Muscle of back (tissue), 11 donors: ENCODE results near the gene YBX2. TPM values are rescaled to one million over a fixed set of nuclear protein-coding genes. Genes with fewer than 3 reads are reported as not detected.

Source experiments
- DNase-seq, 3 donors: peaks; one replicate each; pipeline versions ENCODE4 v3.0.0 to v3.0.0-alpha.2; 2013
- polyA plus RNA-seq, 10 donors: library from polyadenylated mRNA; unstranded; fragments of 120-200 nt; gene quantifications; one replicate each; pipeline ENCODE4 v1.2.1, GENCODE V29; 2013; ENCODE audit not compliant: insufficient read length in 10 of 10

Gene YBX2
- polyA plus RNA-seq, 10 donors, result 1.2 to 4.2 (median 1.9) TPM

DNA sequence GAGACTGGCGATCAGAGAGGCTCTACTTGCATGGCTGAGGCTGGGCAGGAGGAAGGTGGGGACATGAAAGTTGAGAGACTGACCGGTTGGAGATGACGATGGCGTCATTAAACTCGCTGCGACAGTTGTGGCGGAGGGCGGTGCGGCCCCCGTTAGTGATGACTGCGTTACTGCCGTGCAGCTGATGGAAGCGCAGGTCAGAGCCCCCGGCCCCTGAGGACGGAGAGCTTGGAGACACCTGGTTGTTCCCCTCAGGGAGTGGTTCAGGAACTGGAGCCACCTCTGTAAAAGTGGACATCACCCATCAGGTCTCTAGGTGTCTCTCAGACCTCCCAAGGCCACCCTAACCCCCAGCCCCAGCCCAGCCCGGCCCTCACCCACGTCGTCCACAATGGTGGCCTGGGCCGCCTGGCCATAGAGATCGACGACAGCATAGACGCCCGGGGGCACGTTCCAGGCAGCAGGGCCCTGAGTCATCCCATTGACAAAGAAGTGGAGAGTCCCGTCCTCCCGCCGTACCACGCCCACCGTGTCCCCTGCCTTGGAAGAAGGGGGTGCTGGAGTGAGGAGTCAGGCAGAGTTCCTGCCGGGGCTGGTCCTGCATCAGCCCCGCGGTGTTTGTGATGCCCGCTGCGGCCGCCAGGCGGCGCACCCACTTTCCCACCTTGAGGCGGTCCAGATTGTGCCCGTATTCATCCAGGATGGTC lies 29.4 kb upstream of the YBX2 start:
- DNase-seq, result peak in 1 of 3 donors; percentile 59

DNA sequence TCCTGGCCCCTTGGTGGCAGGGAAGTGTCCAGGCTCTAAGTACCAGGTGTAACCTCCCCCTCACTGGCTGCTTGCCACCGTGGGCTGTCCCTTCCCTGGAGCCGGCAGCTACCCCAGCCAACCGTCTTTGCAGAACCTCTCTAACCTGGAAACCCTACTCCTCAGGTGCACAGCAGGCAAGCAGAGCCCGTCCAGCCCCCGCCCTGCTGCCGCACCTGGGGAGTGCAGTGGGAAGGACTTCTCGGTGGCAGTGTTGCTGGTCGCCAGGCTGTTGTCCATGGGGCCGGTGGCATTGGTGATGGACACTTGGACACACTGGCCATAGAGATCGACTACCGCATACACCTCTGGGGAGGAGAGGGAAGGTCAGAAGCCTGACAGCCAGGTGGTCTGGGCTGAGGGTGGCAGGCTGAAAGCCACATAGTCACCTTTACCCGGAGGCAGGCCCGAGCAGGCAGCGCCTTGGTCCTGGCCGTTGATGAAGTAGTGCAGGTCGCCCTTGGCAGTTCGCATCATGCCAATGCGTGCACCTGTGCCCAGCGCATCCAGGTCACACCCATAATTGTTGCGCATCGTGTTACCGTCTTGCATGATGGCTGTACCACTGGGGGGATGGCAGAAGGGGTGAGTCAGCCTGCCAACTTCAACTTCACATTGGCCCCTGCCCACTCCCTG lies 28.2 kb upstream of the YBX2 start:
- DNase-seq, result no peak

DNA sequence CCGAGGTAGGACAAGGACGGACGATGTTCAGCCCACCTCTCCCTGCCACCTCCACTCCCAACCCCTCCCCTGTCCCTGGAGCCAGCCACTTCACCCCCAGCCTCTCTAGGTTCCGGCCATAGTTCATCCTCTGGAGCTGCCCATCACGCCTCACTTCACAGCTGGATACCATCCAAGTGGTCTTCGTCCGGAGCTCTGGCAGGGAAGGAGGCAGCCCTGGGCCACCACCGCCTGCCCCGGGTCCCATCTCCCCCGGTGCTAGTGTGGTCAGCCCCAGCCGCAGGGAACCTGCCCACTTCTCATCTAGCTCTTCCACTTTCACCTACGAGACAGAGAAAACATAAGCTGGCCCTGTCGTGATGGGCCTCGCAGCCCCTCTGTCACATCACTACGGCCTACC lies 27.0 kb upstream of the YBX2 start:
- DNase-seq, result no peak

DNA sequence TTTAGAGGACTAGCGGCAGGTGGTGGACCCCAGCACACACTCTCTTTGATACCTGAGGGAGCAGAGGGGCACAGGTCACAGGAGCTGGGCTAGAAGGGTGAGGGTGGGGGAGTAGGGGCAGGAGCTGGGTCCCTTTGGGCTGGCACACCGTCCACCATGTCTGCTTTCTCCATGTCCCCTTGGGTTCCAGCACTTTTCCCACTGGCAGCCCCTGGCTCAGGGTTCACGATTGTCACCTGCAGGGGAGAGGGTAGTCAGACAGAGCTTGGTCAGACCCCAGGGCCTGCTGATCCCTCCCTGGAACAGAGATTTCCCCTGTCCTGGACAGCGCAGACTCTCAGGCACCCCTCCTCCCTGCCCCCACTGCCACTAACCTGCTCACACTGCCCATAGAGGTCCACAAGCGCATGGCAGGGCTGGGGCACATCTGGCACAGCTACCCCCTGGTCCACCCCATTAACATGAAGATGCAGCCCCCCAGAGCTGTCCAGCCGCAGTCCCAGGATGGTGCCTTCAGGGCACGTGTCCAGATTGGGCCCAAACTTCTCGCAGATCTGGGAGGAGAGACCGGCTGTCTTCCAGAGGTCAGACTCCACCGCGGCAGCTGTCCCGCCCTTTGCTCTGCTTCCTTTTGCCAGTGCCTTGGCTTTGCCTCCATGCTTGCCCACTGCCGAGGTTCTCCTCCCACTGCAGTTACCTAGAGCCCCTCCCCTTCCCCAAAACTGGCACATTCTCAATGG lies 23.9 kb upstream of the YBX2 start:
- no peak for DNase-seq

DNA sequence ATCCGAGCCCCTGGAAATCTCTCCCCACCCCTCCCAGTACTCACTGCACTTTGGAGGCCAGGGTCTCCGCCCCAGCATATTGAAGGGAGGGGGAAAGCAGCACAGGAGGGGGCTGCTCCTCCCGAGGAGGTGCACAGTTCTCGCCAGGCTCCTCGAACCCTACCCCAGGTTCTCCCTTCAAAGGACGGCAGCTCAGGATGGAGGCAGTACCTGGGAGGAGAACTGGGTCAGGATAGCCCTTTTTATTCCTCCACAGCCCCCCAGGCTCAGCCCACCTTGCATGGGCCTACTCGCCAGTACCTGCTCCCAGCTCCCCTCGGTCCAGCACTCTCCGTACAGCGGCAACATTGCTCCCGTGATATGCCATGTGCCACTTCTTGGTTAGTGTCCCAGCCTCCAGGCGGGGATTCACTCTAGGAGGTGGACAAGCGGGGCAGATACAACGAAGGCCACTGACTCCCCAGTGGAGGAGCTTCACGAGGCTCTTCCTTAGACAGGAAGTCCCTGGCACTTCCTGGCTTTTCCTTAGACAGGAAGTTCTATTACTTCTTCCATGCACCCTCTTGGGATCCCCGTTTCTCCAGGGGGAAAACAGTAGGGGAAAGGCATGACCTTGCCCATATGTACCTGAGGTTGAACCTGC lies 22.8 kb upstream of the YBX2 start:
- DNase-seq, result no peak

DNA sequence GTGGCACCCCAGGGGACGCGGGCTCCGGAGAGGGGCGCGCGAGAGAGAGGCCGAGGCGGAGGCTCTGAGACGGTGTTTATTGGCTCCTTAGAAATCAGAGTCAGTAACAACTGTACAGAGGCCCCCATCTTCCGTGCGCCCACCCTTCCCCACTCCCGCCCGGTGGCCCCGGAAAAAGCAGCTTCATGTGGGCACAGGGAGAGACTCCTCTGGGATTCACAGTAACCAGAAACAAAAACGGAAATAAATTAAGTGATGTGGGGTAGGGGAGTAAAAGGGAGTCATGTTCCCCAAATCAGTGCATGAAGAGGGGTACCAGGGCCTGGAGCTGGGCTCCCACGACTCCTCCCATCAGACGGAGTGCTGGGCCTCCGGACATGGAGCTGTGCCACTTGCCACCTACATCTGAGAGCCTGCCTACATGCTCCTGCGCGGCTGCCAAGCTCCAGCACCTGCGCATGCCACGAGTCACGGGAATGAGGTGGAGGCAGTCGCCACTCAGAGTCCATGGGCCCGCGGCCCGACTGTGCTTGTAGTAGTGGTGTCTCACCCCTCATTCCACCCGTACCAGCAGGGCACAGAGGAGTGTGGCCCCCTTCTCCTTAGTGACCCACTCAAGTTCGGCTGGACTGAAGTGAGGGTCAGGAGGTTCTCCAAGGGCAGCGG lies 21.3 kb upstream of the YBX2 start:
- no peak for DNase-seq

DNA sequence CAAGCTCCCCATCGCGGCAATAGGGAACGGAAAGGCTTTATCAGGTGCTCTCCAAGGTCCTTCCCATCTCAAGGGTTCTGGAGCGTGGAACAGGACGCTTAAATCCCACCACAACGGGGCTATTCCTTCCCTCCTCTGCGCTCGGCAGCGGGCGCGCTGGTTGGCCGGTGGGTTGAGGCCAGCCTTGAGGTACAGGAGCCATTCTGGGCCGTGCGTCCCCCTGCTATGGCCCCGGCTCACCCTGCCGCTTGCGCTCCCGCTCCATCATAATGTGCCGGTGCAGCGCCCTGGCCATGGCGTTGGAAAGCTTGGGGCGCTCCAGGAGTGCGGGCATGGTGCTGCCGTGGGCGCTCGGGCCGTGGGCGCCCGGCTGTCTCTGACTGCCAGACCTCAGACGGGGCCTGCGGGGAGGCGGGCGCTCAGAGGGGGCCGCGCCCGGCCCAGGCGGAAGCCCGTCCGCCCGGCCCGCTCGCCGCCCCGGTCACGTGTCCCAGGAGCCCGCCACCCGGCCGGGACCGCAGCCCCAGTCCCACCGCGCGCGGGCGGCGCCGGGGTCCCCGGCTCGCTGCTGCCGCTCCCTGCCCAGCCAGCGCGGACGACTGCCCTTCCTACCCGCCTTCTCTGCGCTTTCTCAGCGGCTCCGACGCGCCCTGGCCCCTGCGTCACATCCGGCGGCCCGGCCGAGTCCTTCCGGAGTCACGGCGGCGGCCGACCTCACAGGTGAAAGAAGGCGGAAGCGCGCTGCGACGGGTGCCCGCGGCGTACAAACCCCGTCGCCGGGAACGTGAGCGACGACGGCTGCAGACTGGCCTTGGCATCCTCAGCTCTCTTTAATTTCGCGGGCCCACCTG lies 20.5 kb upstream of the YBX2 start, which contains the start of gene GPS2:
TSS of gene GPS2 (minus strand) at position 642 of the 851 bp plus-strand sequence. CDS start at position 334, 308 bp downstream.
- DNase-seq, result peak; percentile 81 to 96 (median 90)

DNA sequence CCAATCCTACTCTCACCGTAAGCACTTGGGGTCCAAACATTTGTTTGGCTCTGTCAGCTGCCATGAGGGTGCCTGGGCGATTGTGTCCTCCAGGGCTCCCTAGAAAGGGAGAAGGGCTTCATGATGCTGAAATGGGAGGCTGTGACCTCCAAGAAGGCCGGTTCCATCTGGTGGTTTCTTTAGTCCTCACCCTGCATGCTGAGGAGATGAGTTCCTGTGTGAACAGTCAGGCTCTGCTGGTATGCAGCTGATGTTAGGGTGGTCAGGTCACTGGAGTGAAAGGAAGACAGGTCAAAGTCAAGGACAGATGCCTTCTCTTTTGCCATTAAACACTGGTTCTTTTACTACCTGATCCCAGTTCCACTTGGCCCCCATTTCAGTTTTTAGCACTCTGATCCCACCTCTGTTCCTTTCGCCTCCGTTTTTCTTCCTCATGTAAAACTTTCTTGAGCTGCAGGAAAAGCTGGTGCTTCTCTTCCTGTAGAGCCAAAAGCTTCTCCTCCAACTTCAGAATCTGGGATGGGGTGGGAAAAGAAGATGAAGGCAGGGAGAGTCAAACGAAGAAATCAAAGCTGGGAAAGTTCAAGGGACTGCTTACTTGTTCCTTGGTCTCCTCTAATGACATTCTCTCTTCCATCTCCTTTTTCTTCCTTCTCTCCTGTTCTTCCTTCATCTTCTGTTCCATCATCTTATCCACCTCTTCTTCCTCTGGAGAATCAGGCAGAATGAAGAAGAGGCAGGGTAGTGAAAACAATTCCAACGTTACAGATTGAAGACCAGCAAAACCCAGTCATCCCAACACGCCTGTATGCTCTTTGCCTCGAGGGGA lies 19.7 kb upstream of the YBX2 start:
- no peak for DNase-seq

DNA sequence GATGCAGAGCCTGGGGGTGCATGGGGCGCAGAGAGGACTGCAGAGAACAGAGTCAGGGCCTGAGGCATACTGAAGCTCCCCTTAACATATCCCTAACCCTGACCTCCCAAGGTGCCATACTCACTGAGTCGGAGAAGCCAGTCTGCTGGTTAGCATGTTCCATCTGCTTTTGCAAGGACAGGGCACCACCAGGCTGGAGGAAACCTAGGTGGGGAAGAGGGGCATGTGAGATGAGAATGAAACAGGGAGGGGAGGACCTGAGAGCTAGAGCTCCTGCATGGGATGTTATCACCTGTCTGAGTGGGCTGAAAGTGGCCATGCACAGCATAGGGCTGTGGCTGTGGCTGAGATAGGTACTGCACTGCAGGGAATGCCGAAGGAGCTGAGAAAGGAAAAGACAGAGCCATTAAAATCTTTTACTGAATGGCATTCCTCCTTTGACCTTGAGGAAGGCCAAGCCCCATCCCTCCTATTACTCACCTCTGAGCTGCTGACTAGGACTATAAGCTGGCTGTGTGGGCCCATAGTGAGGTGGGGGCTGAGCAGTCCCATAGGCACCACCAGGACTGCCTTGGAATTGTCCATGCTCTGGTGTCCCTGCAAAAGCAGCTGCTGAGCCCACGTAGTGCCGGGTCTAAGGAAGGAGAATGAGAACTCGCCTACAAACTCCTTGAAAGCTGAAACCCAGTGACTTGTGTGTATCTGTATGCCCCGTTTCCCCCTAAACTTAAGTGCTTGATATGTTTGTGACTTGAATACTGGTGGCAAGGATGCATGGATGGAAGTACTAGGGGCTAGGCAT lies 18.9 kb upstream of the YBX2 start:
- DNase-seq, result no peak

DNA sequence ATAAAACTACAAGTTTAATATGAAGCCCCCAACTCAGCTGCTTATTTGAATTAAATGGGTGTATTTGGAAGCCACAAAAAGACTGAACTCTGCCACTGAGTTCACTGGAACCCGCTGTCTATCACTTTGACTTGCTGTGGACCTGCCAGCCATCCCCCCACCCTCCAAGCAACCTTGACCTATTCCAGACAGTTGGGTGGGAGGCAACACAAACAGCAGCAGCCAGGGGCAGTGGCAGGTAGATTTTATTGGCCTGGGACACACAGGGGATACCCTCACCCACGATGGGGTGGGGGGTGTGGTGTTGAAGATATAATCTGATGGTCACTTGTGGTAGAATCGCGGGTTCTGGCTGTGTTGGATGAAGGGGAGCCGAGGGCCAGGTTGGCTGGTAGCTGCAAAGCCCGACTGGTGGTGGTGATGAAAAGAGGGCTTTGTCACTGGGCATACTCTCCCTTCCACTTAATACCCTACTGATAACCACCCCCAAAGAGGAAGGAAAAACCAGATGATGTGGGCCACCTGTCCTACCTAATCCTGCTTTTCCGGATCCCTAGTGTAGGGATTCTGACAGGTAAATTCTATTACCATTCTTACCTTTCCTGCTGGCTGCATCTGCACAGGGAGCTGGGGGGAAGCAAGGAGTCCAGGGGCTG lies 18.1 kb upstream of the YBX2 start:
- no peak for DNase-seq

DNA sequence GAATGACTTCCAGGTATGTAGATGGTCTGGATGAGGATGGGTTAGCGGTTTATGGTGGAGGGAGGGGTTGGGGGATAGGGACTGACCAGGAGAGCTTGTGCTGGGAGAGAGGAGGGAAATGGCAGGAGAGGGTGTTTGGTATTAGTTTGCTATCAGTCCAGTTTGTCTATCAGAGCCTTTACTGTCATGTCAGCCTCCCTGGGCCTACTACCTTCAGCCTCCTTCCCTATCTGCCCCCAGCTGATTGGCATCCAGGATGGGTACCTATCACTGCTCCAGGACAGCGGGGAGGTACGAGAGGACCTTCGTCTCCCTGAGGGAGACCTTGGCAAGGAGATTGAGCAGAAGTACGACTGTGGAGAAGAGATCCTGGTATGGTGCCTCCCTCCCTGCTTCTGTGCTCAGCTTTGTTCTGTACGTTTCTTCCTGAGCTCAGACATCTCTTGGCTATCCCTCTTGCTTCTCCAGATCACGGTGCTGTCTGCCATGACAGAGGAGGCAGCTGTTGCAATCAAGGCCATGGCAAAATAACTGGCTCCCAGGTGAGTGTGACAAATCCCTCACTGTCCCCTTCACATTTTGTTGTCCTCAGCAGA lies 16.8 kb upstream of the YBX2 start:
- DNase-seq, result no peak

DNA sequence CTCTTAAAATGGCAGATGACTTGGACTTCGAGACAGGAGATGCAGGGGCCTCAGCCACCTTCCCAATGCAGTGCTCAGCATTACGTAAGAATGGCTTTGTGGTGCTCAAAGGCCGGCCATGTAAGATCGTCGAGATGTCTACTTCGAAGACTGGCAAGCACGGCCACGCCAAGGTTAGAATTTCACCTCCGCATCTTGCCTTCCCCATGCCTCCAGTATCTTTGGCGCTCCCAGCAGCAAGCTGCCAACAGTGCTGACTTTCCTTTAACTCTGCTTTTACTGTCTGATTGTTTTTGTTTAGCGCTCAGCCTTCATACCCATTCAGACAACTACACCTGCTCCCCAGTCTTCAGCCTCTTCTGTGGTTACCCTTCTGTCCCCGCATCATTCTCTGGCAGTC lies 15.2 kb upstream of the YBX2 start:
- DNase-seq, result no peak

DNA sequence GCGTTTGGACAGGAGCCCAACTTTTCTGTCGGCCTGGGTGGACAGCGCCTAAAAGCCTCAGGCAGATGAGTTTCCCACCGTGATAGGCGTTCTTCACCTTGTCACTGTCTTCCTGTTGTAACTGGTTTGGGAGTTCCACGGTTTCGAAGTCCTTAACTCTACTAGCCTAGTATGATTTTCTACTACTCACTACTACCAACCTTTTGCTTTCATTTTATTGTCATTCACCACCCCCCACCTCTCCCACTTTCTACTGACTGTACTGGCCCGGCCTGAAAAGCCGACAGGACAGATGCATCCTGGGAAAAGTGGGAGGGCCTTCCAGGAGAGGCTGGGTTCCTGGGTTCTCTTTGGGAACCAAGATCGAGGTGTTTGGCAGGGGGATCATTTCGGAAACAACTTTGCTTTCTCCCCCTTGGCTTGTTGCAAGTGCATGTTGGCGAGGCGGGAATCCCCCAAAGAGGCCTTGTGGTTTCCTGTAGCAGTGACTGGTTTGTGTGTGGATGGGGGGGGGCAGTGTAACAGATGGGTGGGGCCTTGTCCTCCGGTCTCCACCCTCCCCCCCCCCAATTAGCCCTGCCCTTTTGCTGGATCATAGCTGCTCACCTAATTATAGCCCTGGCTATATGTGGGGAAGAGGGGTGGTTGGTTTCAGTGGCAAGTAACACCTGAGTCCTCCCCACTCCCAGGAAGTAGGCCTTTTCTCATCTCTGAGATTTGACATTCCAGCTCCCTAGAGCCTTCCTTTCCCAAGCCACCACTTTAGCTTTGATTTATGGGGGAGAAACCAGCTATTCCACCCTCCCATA lies 14.4 kb upstream of the YBX2 start:
- peak; percentile 70 to 89 (median 78) for DNase-seq

DNA sequence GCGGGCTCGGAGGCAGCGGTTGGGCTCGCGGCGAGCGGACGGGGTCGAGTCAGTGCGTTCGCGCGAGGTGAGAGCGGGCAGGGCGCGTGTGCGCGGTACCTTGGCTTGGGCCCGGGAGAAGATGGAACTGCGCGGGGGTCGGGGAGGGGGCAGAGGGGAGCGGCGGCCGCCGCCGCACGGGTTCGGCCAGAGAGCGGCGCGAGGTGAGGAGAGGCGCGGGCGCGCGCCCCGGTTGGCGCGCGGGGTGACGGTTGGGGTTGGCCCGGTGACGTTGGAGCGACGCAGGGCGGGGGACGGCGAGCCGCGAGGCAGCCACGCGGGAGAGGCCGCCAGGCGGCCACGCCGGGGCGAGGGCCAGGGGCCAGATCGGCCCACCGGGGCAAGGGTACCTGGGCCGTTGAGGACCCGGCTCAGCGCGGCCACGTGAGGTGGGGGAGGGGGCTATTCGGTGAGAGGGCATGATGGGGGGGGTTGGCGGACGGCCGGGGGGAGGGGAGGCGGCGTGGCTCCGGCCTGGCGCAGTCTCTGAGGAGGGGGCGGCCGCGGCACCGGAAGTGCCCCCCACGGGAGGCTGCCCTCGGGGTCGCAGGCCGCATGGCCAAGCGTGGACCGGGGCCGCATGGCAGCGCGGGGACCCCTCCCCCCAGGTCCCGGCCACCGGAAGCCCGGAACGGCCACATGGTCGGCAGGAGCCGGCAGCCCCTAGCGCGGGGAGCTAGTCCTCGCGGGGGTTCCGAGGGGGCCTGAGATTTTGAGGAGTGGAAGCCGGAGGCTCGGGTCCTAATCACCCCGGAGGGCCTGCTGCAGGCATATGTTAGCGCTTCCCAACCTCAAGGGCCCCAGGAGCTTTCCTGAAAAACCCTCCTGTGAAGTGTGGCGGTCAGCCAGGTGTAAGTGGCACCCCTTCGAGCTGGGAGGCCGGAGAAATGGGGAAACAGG lies 13.5 kb upstream of the YBX2 start:
- peak in 1 of 3 donors; percentile 59 for DNase-seq

DNA sequence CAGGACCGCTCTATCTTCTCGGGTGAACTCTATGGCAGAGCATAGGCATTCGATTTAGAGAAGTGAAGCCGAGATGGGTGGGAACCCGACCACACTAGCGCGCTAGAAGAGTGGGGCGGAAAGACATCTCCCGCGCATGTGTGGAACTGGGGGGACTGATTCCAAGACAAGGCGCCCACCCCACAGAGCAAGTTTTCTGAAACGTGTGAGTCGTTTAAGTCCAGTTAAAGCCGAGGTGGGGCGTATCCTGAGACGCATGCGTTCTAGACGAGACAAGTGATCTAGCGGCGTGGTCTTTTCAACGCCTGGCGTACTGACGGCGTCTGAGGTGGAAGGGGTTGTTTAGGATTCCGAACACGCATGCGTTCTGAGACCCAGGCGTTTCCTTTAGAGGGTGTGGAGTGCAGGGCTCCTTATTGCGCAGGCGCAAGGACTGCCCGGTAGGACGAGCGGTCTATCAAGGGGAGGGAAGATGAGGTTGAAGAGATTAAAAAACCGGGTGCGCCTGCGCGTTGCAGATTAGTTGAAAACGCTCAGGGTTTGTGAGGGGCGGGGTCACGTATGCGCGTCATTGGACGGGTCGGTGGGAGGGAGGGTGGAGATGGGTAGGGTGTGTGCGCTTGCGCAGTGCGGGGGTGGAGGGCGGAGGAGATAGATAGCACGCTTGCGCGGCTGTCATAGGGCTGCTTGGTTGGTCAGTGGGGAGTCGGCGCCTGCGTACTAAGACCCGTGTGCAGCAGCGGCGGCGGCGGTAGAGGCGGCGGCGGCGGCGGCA lies 12.7 kb upstream of the YBX2 start, which contains the start of gene EIF5A:
TSS of gene EIF5A (plus strand) at position 718 of the 775 bp plus-strand sequence. CDS start 2,008 bp downstream, outside the sequence.
- peak; percentile 100 for DNase-seq
